Psoas muscle (tissue), 8 donors: Measurements from ENCODE around the gene KISS1R. TPM values are rescaled to one million over a fixed set of nuclear protein-coding genes. Genes with fewer than 3 reads are reported as not detected.
A peak's percentile ranks its signal among the peaks of the same experiment; 100 is the strongest.

Experiments
- ATAC-seq, 4 donors: fragments of 200-7000 bp; cut with Tn5 transposase; one replicate each; pipeline ENCODE4 v1.9.1; 2020; ENCODE audit warnings: moderate library complexity in 3 of 4, mild to moderate bottlenecking in 2 of 4
- DNase-seq, 2 donors: peaks; one replicate each; pipeline ENCODE4 v3.0.0-alpha.2; 2020
- H3K27ac ChIP-seq: fragments of 200-600 bp; one replicate; pipeline ENCODE4 v1.8.0; 2022
- H3K27me3 ChIP-seq, 3 donors: fragments of 200-600 bp in 1 of 3; one replicate each; pipeline versions ENCODE4 v1.6.1 to v1.8.0; 2013 to 2022; ENCODE audit warnings: low read length in 2 of 3, mild to moderate bottlenecking in 2 of 3, moderate library complexity in 1 of 3; ENCODE audit not compliant: insufficient read depth in 3 of 3
- H3K36me3 ChIP-seq, 2 donors: fragments of 200-600 bp in 1 of 2; one replicate each; pipeline versions ENCODE4 v1.6.1 to v1.8.0; 2013 to 2022; ENCODE audit warnings: low read depth in 1 of 2, mild to moderate bottlenecking in 1 of 2, moderate library complexity in 1 of 2; ENCODE audit not compliant: insufficient read depth in 1 of 2
- H3K4me1 ChIP-seq: fragments of 200-600 bp; one replicate; pipeline ENCODE4 v1.8.0; 2022
- H3K4me3 ChIP-seq: fragments of 200-600 bp; one replicate; pipeline ENCODE4 v1.8.0; 2022; ENCODE audit warnings: mild to moderate bottlenecking
- H3K9me3 ChIP-seq: fragments of 200-600 bp; one replicate; pipeline ENCODE4 v1.8.0; 2022
- CTCF ChIP-seq: fragments of 200-600 bp; IDR thresholded peaks from one replicate; pipeline ENCODE4 v1.8.0; 2022; ENCODE audit warnings: antibody characterized with exemption
- WGBS, 3 donors: extraction: QIAGEN DNeasy Blood & Tissue Kit; methylation state at CpG; one replicate each; pipeline versions ENCODE4 v1.1.6 to v1.1.7; 2013; 5-methylcytosine and 5-hydroxymethylcytosine counted together
- intact Hi-C, 2 donors: fragments of 100-400 bp; cut with DNase I; formaldehyde crosslinking; loops; one replicate each; pipeline versions ENCODE4 v1.11.0 to v1.14.2; 2022
- polyA plus RNA-seq, 3 donors: library from polyadenylated mRNA; stranded (reverse); fragments of 200-250 nt; gene quantifications; one replicate each; pipeline ENCODE4 v1.2.3, GENCODE V29; 2013
- total RNA-seq, 4 donors: library from RNA; stranded (reverse); fragmentation: NEBNext Ultra II Directional in 2 of 4; extraction: Animal tissue kit (Norgen Biotek cat#: 25700) in 2 of 4; gene quantifications; one replicate each; pipeline versions ENCODE4 v1.2.1 to v1.2.4, GENCODE V29; 2021 to 2023
- donor health status: healthy with polysubstance abuse.
- donor health status: DM: no; HTN: no; CAD: no; lungs with moderate emphysema.
- donor health status: Bipolar disorder and iron deficiency.
- donor health status: healthy.
- donor health status: DM: yes; HTN: yes; CAD: no.
- donor health status: DM: no; HTN: no; CAD: no.
- donor health status: DM: no; HTN: no; CAD: no.
- donor health status: DM: yes; HTN: yes; CAD: no.

The KISS1R gene
- total and polyA plus RNA-seq, 7 donors: 0.16 TPM; not detected in 6

GRCh38 chr19:925526-926322 is 8.6 kb downstream of the KISS1R start, which contains the start of gene ARID3A:
Gene ARID3A (plus strand): TSS chr19:926035. CDS start chr19:929529, 3,494 bp downstream.
- Histone ChIP-seq H3K36me3 (no peaks in the 10 kb centered on the region), H3K27me3 (peaks cover 0 to 8% (median 0%) of the 10 kb centered on the region in 3 donors), H3K9me3 (no peaks in the 10 kb centered on the region), H3K4me1 (no peaks in the 10 kb centered on the region), H3K4me3 (peak within 1 kb of the TSS; percentile 94), H3K27ac (peak within 1 kb of the TSS; percentile 74)
- intact Hi-C loops: loop anchor here in 1 of 2 donors (10.0 kb wide), 1 partner anchor 289 kb away; no protein-coding TSS in a partner anchor
- WGBS, 3 donors: 0 to 1% (median 0%) methylated on average over 60 to 97 of the region's 97 CpGs
- peak; percentile 82 to 89 for DNase-seq
- peak; percentile 81 to 88 (median 82) for ATAC-seq
- no peak for TF ChIP-seq CTCF

- WGBS, 3 donors: 0 to 1% (median 1%) methylated on average over 19 to 21 of the region's 21 CpGs
- no peak for ATAC-seq
- intact Hi-C loops: loop anchor here in 1 of 2 donors (10.0 kb wide), 1 partner anchor 289 kb away; no protein-coding TSS in a partner anchor
These were observed 9.1 kb downstream of the KISS1R start for GRCh38 chr19:926323-926588.

GRCh38 chr19:926589-927350 is 9.6 kb downstream of the KISS1R start:
- H3K36me3 ChIP-seq: no peaks in the 10 kb centered on the region
- peak overlapping the region; percentile 74 for H3K27ac ChIP-seq
- H3K4me3 ChIP-seq: peak overlapping the region; percentile 94
- ATAC-seq: peak in 1 of 4 donors; percentile 25
- TF ChIP-seq CTCF: no peak
- DNase-seq: peak; percentile 82 to 86
- H3K27me3 ChIP-seq: no peaks in the 10 kb centered on the region
- no peaks in the 10 kb centered on the region for H3K4me1 ChIP-seq
- intact Hi-C loops: loop anchor here in 1 of 2 donors (10.0 kb wide), 1 partner anchor 288 kb away; no protein-coding TSS in a partner anchor
- WGBS, 3 donors: 1 to 2% (median 2%) methylated on average over 41 to 52 of the region's 52 CpGs
- no peaks in the 10 kb centered on the region for H3K9me3 ChIP-seq

More at GRCh38 chr19:926323-926588, 9.1 kb downstream of the KISS1R start:
- peak overlapping the region; percentile 94 for H3K4me3 ChIP-seq
- no peaks in the 10 kb centered on the region for H3K4me1 ChIP-seq
- DNase-seq: no peak
- no peaks in the 10 kb centered on the region for H3K36me3 ChIP-seq
- H3K9me3 ChIP-seq: no peaks in the 10 kb centered on the region
- no peak for TF ChIP-seq CTCF
- H3K27ac ChIP-seq: peak overlapping the region; percentile 74
- peaks cover 0 to 3% (median 0%) of the 10 kb centered on the region in 3 donors for H3K27me3 ChIP-seq

- H3K36me3 ChIP-seq: no peaks in the 10 kb centered on the region
- WGBS, 3 donors: 22 to 42% (median 28%) methylated on average over 9 to 15 of the region's 15 CpGs
- intact Hi-C loops: loop anchor here in 1 of 2 donors (10.0 kb wide), 1 partner anchor 287 kb away; no protein-coding TSS in a partner anchor
- TF ChIP-seq CTCF: no peak
- no peaks in the 10 kb centered on the region for H3K9me3 ChIP-seq
- no peaks in the 10 kb centered on the region for H3K4me1 ChIP-seq
- H3K4me3 ChIP-seq: peak overlapping the region; percentile 94
- peak in 1 of 2 donors; percentile 70 for DNase-seq
- H3K27ac ChIP-seq: no peak overlapping the region
- no peaks in the 10 kb centered on the region for H3K27me3 ChIP-seq
- no peak for ATAC-seq
These were observed 10.2 kb downstream of the KISS1R start for GRCh38 chr19:927351-927779.
